HepG2 (cell line): ENCODE results near the gene SLC9B2. TPM values are rescaled to one million over a fixed set of nuclear protein-coding genes. Genes with fewer than 3 reads are reported as not detected.

Experiments
- EED ChIP-seq: sonication (generic); formaldehyde crosslinking; IDR thresholded peaks from 2 replicates; pipeline ENCODE4 v1.5.0; 2020; ENCODE audit warnings: mild to moderate bottlenecking, missing genetic modification reagents
- FLYWCH1 ChIP-seq: sonication (generic); formaldehyde crosslinking; IDR thresholded peaks from 2 replicates; pipeline ENCODE4 v1.8.1; 2023; ENCODE audit warnings: mild to moderate bottlenecking, missing genetic modification reagents
- HDAC2 ChIP-seq: sonication (generic); formaldehyde crosslinking; IDR thresholded peaks from 2 replicates; pipeline ENCODE4 v1.4.0; 2020; ENCODE audit warnings: missing genetic modification reagents
- HMGA1 ChIP-seq: sonication (generic); formaldehyde crosslinking; conservative IDR thresholded peaks from 2 replicates; pipeline ENCODE4 v1.4.0; 2020; ENCODE audit warnings: missing genetic modification reagents
- JUN ChIP-seq: sonication (generic); formaldehyde crosslinking; IDR thresholded peaks from 2 replicates; pipeline ENCODE4 v1.4.0; 2020; ENCODE audit warnings: mild to moderate bottlenecking, missing genetic modification reagents
- KAT8 ChIP-seq: IDR thresholded peaks from 2 replicates; pipeline ENCODE4 v1.6.1; 2016; ENCODE audit warnings: missing genetic modification reagents, missing compliant biosample characterization
- KLF13 ChIP-seq: sonication (generic); formaldehyde crosslinking; IDR thresholded peaks from 2 replicates; pipeline ENCODE4 v1.4.0; 2020; ENCODE audit warnings: mild to moderate bottlenecking, missing genetic modification reagents
- MAFG ChIP-seq: sonication (generic); formaldehyde crosslinking; IDR thresholded peaks from 2 replicates; pipeline ENCODE4 v1.5.1; 2020; ENCODE audit warnings: mild to moderate bottlenecking, missing genetic modification reagents
- NONO ChIP-seq, 2 experiments: fragments of 450-650 bp in 1 of 2; sonication (generic) in 1 of 2; formaldehyde crosslinking in 1 of 2; IDR thresholded peaks in 1 of 2; conservative IDR thresholded peaks in 1 of 2; 2 replicates each; pipeline versions ENCODE4 v1.6.1 to v1.8.0; 2017 to 2022; ENCODE audit warnings: mild to moderate bottlenecking in 1 of 2, missing genetic modification reagents in 1 of 2, moderate library complexity in 1 of 2
- POLR2AphosphoS5 ChIP-seq: IDR thresholded peaks from 2 replicates; pipeline ENCODE4 v1.6.1; 2012; ENCODE audit warnings: low read depth, low read length
- RAD21 ChIP-seq: fragments of 450-650 bp; formaldehyde crosslinking; IDR thresholded peaks from 2 replicates; pipeline ENCODE4 v1.5.0; 2020; ENCODE audit warnings: mild to moderate bottlenecking
- RAD51 ChIP-seq: fragments of 450-650 bp; IDR thresholded peaks from 2 replicates; pipeline ENCODE4 v1.6.1; 2016; ENCODE audit warnings: borderline replicate concordance
- RELA ChIP-seq: sonication (generic); formaldehyde crosslinking; IDR thresholded peaks from 2 replicates; pipeline ENCODE4 v1.4.0; 2020; ENCODE audit warnings: missing genetic modification reagents
- RFXANK ChIP-seq: IDR thresholded peaks from 2 replicates; pipeline ENCODE4 v1.6.1; 2016
- SMAD3 ChIP-seq: sonication (generic); formaldehyde crosslinking; IDR thresholded peaks from 2 replicates; pipeline ENCODE4 v1.4.0; 2020; ENCODE audit warnings: missing genetic modification reagents
- SMAD9 ChIP-seq: sonication (generic); formaldehyde crosslinking; IDR thresholded peaks from 2 replicates; pipeline ENCODE4 v1.5.1; 2020; ENCODE audit warnings: mild to moderate bottlenecking, missing genetic modification reagents
- SMC3 ChIP-seq: IDR thresholded peaks from 2 replicates; pipeline ENCODE4 v1.6.1; 2011; ENCODE audit warnings: low read length, improper control_type of control experiment
- SYNCRIP ChIP-seq: fragments of 200-400 bp; formaldehyde crosslinking; IDR thresholded peaks from 2 replicates; pipeline ENCODE4 v1.6.1; 2018; ENCODE audit warnings: mild to moderate bottlenecking, low read depth, low read length; ENCODE audit not compliant: insufficient read depth
- TBX2 ChIP-seq: sonication (generic); formaldehyde crosslinking; IDR thresholded peaks from 2 replicates; pipeline ENCODE4 v1.5.0; 2020; ENCODE audit warnings: missing genetic modification reagents, mild to moderate bottlenecking, borderline replicate concordance
- TRIM24 ChIP-seq: sonication (generic); formaldehyde crosslinking; IDR thresholded peaks from 2 replicates; pipeline ENCODE4 v1.8.0; 2022; ENCODE audit warnings: mild to moderate bottlenecking, missing genetic modification reagents
- ZMYM2 ChIP-seq: sonication (generic); formaldehyde crosslinking; IDR thresholded peaks from 2 replicates; pipeline ENCODE4 v1.8.0; 2022; ENCODE audit warnings: mild to moderate bottlenecking, missing genetic modification reagents
- ZMYM4 ChIP-seq: sonication (generic); formaldehyde crosslinking; IDR thresholded peaks from 2 replicates; pipeline ENCODE4 v1.8.1; 2023; ENCODE audit warnings: mild to moderate bottlenecking, missing genetic modification reagents
- ZNF234 ChIP-seq: sonication (generic); formaldehyde crosslinking; conservative IDR thresholded peaks from 2 replicates; pipeline ENCODE4 v1.5.1; 2020; ENCODE audit warnings: mild to moderate bottlenecking, missing genetic modification reagents
- ZNF589 ChIP-seq: sonication (generic); formaldehyde crosslinking; conservative IDR thresholded peaks from 2 replicates; pipeline ENCODE4 v1.8.0; 2022; ENCODE audit warnings: mild to moderate bottlenecking, moderate library complexity, missing genetic modification reagents
- polyA plus RNA-seq, 8 experiments: library from polyadenylated mRNA; depleted of rRNA in 3 of 8; stranded (reverse) in 7 of 8; unstranded in 1 of 8; fragments of >200 nt; fragmentation: Illumina TruSeq in 4 of 8; extraction: Trizol in 4 of 8; gene quantifications; 2 replicates each; pipeline versions ENCODE4 v1.2.1 to v1.2.3, GENCODE V29; 2011 to 2016; ENCODE audit warnings: low read depth in 4 of 8, missing spikeins in 1 of 8, mixed read lengths in 1 of 8; ENCODE audit not compliant: insufficient read depth in 1 of 8
- total RNA-seq, 5 experiments: library from RNA; depleted of rRNA; stranded (reverse); fragments of >200 nt; fragmentation: Illumina TruSeq; extraction: Trizol; gene quantifications; 2 replicates each; pipeline ENCODE4 v1.2.3, GENCODE V29; 2016; ENCODE audit warnings: low read depth in 1 of 5
- TF ChIP-seq, protein P1 (sequence below): sonication (generic); formaldehyde crosslinking; IDR thresholded peaks from 2 replicates; pipeline ENCODE4 v1.5.0; 2020; ENCODE audit warnings: mild to moderate bottlenecking, missing genetic modification reagents
- TF ChIP-seq, protein P2 (sequence below): sonication (generic); formaldehyde crosslinking; IDR thresholded peaks from 2 replicates; pipeline ENCODE4 v1.5.0; 2020; ENCODE audit warnings: mild to moderate bottlenecking, missing genetic modification reagents, moderate library complexity
- TF ChIP-seq, protein P3 (sequence below): sonication (generic); formaldehyde crosslinking; IDR thresholded peaks from 2 replicates; pipeline ENCODE4 v1.4.0; 2020; ENCODE audit warnings: missing genetic modification reagents, mild to moderate bottlenecking, borderline replicate concordance
- TF ChIP-seq, protein P4 (sequence below): sonication (generic); formaldehyde crosslinking; IDR thresholded peaks from 2 replicates; pipeline ENCODE4 v1.9.0; 2022; ENCODE audit warnings: missing genetic modification reagents, mild to moderate bottlenecking, borderline replicate concordance

SLC9B2 gene
- total and polyA plus RNA-seq, 2 of the 13 experiments (the other 11 are each of a cell fraction or from before 2014, with no cell fraction given): 23.5 to 38.5 TPM

DNA sequence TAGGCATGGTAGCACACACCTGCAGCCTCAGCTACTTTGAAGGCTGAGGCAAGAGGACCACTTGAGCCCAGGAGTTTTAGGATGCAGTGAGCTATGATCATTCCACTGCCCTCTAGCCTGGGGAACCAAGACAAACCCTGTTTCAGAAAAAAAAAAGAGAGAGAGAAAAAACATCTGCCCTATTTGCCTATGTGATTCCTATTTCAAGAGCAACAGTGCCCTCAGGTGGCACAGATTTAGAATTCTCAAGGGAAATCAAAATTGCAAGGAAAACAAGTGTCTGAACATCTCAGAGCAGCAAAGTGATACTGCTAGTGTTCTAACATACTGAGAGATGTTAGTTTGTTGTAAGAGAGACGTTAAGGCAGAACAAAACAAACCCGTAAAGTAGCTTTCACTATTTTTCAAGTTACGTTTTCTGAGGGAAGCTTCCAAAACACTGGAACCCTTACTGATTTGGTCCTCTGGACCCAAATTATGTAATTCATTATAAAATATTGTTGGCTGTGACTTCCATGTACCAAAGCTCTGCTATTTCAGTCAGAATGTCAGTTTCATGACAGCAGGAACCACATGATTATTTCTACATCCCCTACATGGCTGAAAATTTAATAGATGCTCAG, 15.2 kb upstream of the SLC9B2 start (continued):
- TF ChIP-seq, protein P1, sequence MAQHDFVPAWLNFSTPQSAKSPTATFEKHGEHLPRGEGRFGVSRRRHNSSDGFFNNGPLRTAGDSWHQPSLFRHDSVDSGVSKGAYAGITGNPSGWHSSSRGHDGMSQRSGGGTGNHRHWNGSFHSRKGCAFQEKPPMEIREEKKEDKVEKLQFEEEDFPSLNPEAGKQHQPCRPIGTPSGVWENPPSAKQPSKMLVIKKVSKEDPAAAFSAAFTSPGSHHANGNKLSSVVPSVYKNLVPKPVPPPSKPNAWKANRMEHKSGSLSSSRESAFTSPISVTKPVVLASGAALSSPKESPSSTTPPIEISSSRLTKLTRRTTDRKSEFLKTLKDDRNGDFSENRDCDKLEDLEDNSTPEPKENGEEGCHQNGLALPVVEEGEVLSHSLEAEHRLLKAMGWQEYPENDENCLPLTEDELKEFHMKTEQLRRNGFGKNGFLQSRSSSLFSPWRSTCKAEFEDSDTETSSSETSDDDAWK: no peak
- no peak for TF ChIP-seq TBX2 (CRISPR knock-in tag)
- no peak for TF ChIP-seq ZNF589 (CRISPR knock-in tag)
- TF ChIP-seq RFXANK (CRISPR knock-in tag): no peak
- no peak for TF ChIP-seq MAFG (CRISPR knock-in tag)
- TF ChIP-seq RAD21 (CRISPR knock-in tag): peak; percentile 77
- TF ChIP-seq RELA: no peak
- TF ChIP-seq FLYWCH1 (CRISPR knock-in tag): no peak
- TF ChIP-seq RAD51: no peak
- no peak for TF ChIP-seq HDAC2 (CRISPR knock-in tag)
- TF ChIP-seq SMC3: peak; percentile 81
- TF ChIP-seq ZNF234 (CRISPR knock-in tag): no peak
- no peak for TF ChIP-seq ZMYM2 (CRISPR knock-in tag)
- 0 out of 2 replicates have a peak, but pooled peaks have one; percentile 22 for TF ChIP-seq KAT8
- TF ChIP-seq NONO (IDR thresholded peaks at IDR 0.05): no peak
- TF ChIP-seq NONO (CRISPR knock-in tag; conservative IDR thresholded peaks at IDR 0.05): no peak
- TF ChIP-seq, protein P2, sequence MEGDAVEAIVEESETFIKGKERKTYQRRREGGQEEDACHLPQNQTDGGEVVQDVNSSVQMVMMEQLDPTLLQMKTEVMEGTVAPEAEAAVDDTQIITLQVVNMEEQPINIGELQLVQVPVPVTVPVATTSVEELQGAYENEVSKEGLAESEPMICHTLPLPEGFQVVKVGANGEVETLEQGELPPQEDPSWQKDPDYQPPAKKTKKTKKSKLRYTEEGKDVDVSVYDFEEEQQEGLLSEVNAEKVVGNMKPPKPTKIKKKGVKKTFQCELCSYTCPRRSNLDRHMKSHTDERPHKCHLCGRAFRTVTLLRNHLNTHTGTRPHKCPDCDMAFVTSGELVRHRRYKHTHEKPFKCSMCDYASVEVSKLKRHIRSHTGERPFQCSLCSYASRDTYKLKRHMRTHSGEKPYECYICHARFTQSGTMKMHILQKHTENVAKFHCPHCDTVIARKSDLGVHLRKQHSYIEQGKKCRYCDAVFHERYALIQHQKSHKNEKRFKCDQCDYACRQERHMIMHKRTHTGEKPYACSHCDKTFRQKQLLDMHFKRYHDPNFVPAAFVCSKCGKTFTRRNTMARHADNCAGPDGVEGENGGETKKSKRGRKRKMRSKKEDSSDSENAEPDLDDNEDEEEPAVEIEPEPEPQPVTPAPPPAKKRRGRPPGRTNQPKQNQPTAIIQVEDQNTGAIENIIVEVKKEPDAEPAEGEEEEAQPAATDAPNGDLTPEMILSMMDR (CRISPR knock-in tag): peak; percentile 80
- TF ChIP-seq SMAD3 (CRISPR knock-in tag): 0 out of 2 replicates have a peak, but pooled peaks have one; percentile 43
- TF ChIP-seq, protein P3, sequence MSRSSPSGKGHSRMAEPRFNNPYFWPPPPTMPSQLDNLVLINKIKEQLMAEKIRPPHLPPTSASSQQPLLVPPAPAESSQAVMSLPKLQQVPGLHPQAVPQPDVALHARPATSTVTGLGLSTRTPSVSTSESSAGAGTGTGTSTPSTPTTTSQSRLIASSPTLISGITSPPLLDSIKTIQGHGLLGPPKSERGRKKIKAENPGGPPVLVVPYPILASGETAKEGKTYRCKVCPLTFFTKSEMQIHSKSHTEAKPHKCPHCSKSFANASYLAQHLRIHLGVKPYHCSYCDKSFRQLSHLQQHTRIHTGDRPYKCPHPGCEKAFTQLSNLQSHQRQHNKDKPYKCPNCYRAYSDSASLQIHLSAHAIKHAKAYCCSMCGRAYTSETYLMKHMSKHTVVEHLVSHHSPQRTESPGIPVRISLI (CRISPR knock-in tag): peak; percentile 93
- TF ChIP-seq KLF13: no peak
- no peak for TF ChIP-seq EED (CRISPR knock-in tag)
- TF ChIP-seq ZMYM4 (CRISPR knock-in tag): no peak
- TF ChIP-seq JUN (CRISPR knock-in tag): no peak
- no peak for TF ChIP-seq POLR2AphosphoS5
- TF ChIP-seq SMAD9 (CRISPR knock-in tag): no peak
- TF ChIP-seq TRIM24: no peak
- no peak for TF ChIP-seq SYNCRIP
- TF ChIP-seq, protein P4, sequence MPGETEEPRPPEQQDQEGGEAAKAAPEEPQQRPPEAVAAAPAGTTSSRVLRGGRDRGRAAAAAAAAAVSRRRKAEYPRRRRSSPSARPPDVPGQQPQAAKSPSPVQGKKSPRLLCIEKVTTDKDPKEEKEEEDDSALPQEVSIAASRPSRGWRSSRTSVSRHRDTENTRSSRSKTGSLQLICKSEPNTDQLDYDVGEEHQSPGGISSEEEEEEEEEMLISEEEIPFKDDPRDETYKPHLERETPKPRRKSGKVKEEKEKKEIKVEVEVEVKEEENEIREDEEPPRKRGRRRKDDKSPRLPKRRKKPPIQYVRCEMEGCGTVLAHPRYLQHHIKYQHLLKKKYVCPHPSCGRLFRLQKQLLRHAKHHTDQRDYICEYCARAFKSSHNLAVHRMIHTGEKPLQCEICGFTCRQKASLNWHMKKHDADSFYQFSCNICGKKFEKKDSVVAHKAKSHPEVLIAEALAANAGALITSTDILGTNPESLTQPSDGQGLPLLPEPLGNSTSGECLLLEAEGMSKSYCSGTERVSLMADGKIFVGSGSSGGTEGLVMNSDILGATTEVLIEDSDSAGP: no peak
- no peak for TF ChIP-seq HMGA1 (CRISPR knock-in tag)
